ENCODE measurements around the gene CLNK. TPM values are rescaled to one million over a fixed set of nuclear protein-coding genes. Genes with fewer than 3 reads are reported as not detected.

CLNK gene
- total and polyA plus RNA-seq, 2 of the 8 experiments (the other 6 are each of a cell fraction or from before 2014, with no cell fraction given), result not detected

DNA sequence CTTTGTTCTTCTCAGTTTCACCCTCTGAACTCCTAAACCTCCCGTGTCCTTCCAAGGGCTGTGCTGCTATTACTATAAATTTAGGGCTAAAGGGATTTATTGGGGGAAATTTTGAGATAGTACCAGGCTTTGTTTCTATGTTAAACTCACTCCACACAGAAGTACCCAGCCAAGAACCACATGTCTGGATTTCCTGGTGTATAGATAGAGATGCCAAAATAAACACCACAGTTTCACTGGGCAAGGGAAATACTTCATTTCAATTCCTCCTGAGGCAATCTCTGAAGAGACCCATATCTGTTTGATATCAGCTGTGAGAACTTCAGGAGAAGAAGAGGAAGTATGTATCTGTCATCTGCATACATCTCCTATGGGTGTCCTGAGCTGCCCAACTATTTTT is 21.7 kb upstream of the CLNK start (continued):
- TF ChIP-seq SRF (IDR thresholded peaks at IDR 0.05; ENCODE audit: low read depth, low read length) (no peak), ASH2L (IDR thresholded peaks at IDR 0.05; ENCODE audit: low read length) (no peak), RAD21 (IDR thresholded peaks at IDR 0.05 in 1 of 2, conservative IDR thresholded peaks at IDR 0.05 in 1 of 2; ENCODE audit: low read depth in 2 of 2, low read length in 2 of 2) (no peak), KDM1A (IDR thresholded peaks at IDR 0.05; ENCODE audit: borderline replicate concordance, low read length) (no peak), CREB1 (IDR thresholded peaks at IDR 0.05) (no peak), TAF7 (optimal IDR thresholded peaks at IDR 0.05; ENCODE audit: borderline replicate concordance, low read depth, low read length) (no peak)
- TF ChIP-seq, protein P1, sequence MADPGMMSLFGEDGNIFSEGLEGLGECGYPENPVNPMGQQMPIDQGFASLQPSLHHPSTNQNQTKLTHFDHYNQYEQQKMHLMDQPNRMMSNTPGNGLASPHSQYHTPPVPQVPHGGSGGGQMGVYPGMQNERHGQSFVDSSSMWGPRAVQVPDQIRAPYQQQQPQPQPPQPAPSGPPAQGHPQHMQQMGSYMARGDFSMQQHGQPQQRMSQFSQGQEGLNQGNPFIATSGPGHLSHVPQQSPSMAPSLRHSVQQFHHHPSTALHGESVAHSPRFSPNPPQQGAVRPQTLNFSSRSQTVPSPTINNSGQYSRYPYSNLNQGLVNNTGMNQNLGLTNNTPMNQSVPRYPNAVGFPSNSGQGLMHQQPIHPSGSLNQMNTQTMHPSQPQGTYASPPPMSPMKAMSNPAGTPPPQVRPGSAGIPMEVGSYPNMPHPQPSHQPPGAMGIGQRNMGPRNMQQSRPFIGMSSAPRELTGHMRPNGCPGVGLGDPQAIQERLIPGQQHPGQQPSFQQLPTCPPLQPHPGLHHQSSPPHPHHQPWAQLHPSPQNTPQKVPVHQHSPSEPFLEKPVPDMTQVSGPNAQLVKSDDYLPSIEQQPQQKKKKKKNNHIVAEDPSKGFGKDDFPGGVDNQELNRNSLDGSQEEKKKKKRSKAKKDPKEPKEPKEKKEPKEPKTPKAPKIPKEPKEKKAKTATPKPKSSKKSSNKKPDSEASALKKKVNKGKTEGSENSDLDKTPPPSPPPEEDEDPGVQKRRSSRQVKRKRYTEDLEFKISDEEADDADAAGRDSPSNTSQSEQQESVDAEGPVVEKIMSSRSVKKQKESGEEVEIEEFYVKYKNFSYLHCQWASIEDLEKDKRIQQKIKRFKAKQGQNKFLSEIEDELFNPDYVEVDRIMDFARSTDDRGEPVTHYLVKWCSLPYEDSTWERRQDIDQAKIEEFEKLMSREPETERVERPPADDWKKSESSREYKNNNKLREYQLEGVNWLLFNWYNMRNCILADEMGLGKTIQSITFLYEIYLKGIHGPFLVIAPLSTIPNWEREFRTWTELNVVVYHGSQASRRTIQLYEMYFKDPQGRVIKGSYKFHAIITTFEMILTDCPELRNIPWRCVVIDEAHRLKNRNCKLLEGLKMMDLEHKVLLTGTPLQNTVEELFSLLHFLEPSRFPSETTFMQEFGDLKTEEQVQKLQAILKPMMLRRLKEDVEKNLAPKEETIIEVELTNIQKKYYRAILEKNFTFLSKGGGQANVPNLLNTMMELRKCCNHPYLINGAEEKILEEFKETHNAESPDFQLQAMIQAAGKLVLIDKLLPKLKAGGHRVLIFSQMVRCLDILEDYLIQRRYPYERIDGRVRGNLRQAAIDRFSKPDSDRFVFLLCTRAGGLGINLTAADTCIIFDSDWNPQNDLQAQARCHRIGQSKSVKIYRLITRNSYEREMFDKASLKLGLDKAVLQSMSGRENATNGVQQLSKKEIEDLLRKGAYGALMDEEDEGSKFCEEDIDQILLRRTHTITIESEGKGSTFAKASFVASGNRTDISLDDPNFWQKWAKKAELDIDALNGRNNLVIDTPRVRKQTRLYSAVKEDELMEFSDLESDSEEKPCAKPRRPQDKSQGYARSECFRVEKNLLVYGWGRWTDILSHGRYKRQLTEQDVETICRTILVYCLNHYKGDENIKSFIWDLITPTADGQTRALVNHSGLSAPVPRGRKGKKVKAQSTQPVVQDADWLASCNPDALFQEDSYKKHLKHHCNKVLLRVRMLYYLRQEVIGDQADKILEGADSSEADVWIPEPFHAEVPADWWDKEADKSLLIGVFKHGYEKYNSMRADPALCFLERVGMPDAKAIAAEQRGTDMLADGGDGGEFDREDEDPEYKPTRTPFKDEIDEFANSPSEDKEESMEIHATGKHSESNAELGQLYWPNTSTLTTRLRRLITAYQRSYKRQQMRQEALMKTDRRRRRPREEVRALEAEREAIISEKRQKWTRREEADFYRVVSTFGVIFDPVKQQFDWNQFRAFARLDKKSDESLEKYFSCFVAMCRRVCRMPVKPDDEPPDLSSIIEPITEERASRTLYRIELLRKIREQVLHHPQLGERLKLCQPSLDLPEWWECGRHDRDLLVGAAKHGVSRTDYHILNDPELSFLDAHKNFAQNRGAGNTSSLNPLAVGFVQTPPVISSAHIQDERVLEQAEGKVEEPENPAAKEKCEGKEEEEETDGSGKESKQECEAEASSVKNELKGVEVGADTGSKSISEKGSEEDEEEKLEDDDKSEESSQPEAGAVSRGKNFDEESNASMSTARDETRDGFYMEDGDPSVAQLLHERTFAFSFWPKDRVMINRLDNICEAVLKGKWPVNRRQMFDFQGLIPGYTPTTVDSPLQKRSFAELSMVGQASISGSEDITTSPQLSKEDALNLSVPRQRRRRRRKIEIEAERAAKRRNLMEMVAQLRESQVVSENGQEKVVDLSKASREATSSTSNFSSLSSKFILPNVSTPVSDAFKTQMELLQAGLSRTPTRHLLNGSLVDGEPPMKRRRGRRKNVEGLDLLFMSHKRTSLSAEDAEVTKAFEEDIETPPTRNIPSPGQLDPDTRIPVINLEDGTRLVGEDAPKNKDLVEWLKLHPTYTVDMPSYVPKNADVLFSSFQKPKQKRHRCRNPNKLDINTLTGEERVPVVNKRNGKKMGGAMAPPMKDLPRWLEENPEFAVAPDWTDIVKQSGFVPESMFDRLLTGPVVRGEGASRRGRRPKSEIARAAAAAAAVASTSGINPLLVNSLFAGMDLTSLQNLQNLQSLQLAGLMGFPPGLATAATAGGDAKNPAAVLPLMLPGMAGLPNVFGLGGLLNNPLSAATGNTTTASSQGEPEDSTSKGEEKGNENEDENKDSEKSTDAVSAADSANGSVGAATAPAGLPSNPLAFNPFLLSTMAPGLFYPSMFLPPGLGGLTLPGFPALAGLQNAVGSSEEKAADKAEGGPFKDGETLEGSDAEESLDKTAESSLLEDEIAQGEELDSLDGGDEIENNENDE (IDR thresholded peaks at IDR 0.05; ENCODE audit: insufficient replicate concordance, low read length), result no peak
- TF ChIP-seq, protein P2, sequence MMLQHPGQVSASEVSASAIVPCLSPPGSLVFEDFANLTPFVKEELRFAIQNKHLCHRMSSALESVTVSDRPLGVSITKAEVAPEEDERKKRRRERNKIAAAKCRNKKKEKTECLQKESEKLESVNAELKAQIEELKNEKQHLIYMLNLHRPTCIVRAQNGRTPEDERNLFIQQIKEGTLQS (IDR thresholded peaks at IDR 0.05; ENCODE audit: insufficient read depth, low read depth, low read length), result no peak
